H9 (cell line): ENCODE results near the gene SDK1. TPM values are rescaled to one million over a fixed set of nuclear protein-coding genes. Genes with fewer than 3 reads are reported as not detected.

Experiments
- DNase-seq: peaks from one replicate; pipeline ENCODE4 v3.0.0-alpha.2; 2017
- H2AFZ ChIP-seq: one replicate; pipeline ENCODE4 v1.6.1; 2013; ENCODE audit warnings: mild to moderate bottlenecking, low read length, control low read depth, moderate library complexity
- H2AK5ac ChIP-seq: 2 replicates; pipeline ENCODE4 v1.6.1; 2013; ENCODE audit warnings: low read length, control low read depth, mixed read lengths; ENCODE audit not compliant: insufficient read length
- H2BK120ac ChIP-seq: one replicate; pipeline ENCODE4 v1.6.1; 2013; ENCODE audit warnings: low read depth, mild to moderate bottlenecking, low read length, control low read depth, inconsistent platforms; ENCODE audit not compliant: poor library complexity, severe bottlenecking
- H2BK12ac ChIP-seq: 2 replicates; pipeline ENCODE4 v1.6.1; 2013; ENCODE audit warnings: low read length, control low read depth, mixed read lengths, low read depth; ENCODE audit not compliant: insufficient read length
- H2BK15ac ChIP-seq: 2 replicates; pipeline ENCODE4 v1.6.1; 2013; ENCODE audit warnings: low read depth, low read length, control low read depth
- H2BK20ac ChIP-seq: one replicate; pipeline ENCODE4 v1.6.1; 2013; ENCODE audit warnings: low read depth, mild to moderate bottlenecking, low read length, control low read depth, inconsistent platforms; ENCODE audit not compliant: poor library complexity, severe bottlenecking
- H2BK5ac ChIP-seq: 2 replicates; pipeline ENCODE4 v1.6.1; 2013; ENCODE audit warnings: low read length, control low read depth, mixed read lengths; ENCODE audit not compliant: insufficient read length
- H3K14ac ChIP-seq: 2 replicates; pipeline ENCODE4 v1.6.1; 2013; ENCODE audit warnings: low read length, control low read depth; ENCODE audit not compliant: insufficient read depth
- H3K18ac ChIP-seq: 2 replicates; pipeline ENCODE4 v1.6.1; 2013; ENCODE audit warnings: low read depth, mild to moderate bottlenecking, mixed read lengths, low read length, control low read depth; ENCODE audit not compliant: insufficient read length
- H3K23ac ChIP-seq: 2 replicates; pipeline ENCODE4 v1.6.1; 2013; ENCODE audit warnings: low read length, control low read depth, mixed read lengths, low read depth; ENCODE audit not compliant: insufficient read length
- H3K23me2 ChIP-seq: 2 replicates; pipeline ENCODE4 v1.6.1; 2013; ENCODE audit warnings: low read depth, mild to moderate bottlenecking, mixed read lengths, low read length, control low read depth; ENCODE audit not compliant: insufficient read length, poor library complexity, severe bottlenecking
- H3K27ac ChIP-seq: 2 replicates; pipeline ENCODE4 v1.5.1; 2013; ENCODE audit warnings: low read length, control low read depth, mixed read lengths, low read depth; ENCODE audit not compliant: insufficient read length
- H3K27me3 ChIP-seq: 2 replicates; pipeline ENCODE4 v1.6.1; 2013; ENCODE audit warnings: low read length, control low read depth, inconsistent platforms; ENCODE audit not compliant: insufficient read depth
- H3K4ac ChIP-seq: 2 replicates; pipeline ENCODE4 v1.6.1; 2013; ENCODE audit warnings: low read depth, mild to moderate bottlenecking, control low read depth, inconsistent platforms, low read length, moderate library complexity
- H3K4me1 ChIP-seq: 2 replicates; pipeline ENCODE4 v1.6.1; 2013; ENCODE audit warnings: low read length, control low read depth, inconsistent platforms; ENCODE audit not compliant: insufficient read depth
- H3K4me2 ChIP-seq: 2 replicates; pipeline ENCODE4 v1.6.1; 2013; ENCODE audit warnings: low read length, control low read depth, mixed read lengths; ENCODE audit not compliant: insufficient read length, insufficient read depth
- H3K56ac ChIP-seq: 2 replicates; pipeline ENCODE4 v1.6.1; 2013; ENCODE audit warnings: low read depth, mild to moderate bottlenecking, mixed read lengths, low read length, control low read depth; ENCODE audit not compliant: insufficient read length
- H3K79me1 ChIP-seq: 2 replicates; pipeline ENCODE4 v1.6.1; 2013; ENCODE audit warnings: low read depth, mild to moderate bottlenecking, moderate library complexity, low read length, control low read depth, inconsistent platforms; ENCODE audit not compliant: insufficient read depth, poor library complexity, severe bottlenecking
- H3K79me2 ChIP-seq: 2 replicates; pipeline ENCODE4 v1.6.1; 2013; ENCODE audit warnings: low read length, control low read depth, inconsistent platforms; ENCODE audit not compliant: insufficient read depth
- H3K9ac ChIP-seq: 2 replicates; pipeline ENCODE4 v1.6.1; 2013; ENCODE audit warnings: low read length, control low read depth, mixed read lengths; ENCODE audit not compliant: insufficient read length; ENCODE audit errors: extremely low read depth
- H3K9me3 ChIP-seq: one replicate; pipeline ENCODE4 v1.6.1; 2013; ENCODE audit warnings: low read depth, low read length, inconsistent platforms; ENCODE audit not compliant: control insufficient read depth
- H3T11ph ChIP-seq: one replicate; pipeline ENCODE4 v1.6.1; 2013; ENCODE audit warnings: mild to moderate bottlenecking, low read length, control low read depth, inconsistent platforms
- H4K20me1 ChIP-seq: one replicate; pipeline ENCODE4 v1.6.1; 2013; ENCODE audit not compliant: control insufficient read depth, insufficient read length, insufficient read depth
- H4K5ac ChIP-seq: 2 replicates; pipeline ENCODE4 v1.6.1; 2013; ENCODE audit warnings: low read depth, mild to moderate bottlenecking, mixed read lengths, low read length, control low read depth; ENCODE audit not compliant: insufficient read length
- H4K8ac ChIP-seq: replicated peaks from 2 replicates; pipeline ENCODE4 v1.6.1; 2013; ENCODE audit warnings: low read length, control low read depth, mixed read lengths, low read depth; ENCODE audit not compliant: insufficient read length
- H4K91ac ChIP-seq: 2 replicates; pipeline ENCODE4 v1.6.1; 2013; ENCODE audit warnings: low read depth, mild to moderate bottlenecking, moderate library complexity, mixed read lengths, low read length, control low read depth; ENCODE audit not compliant: insufficient read length
- H3K27ac Mint-ChIP-seq, 3 experiments: 2 replicates in 2 of 3; 3 replicates in 1 of 3; pipeline ENCODE4 v1.8.0; 2020 to 2021; ENCODE audit warnings: mixed read lengths in 3 of 3, mild to moderate bottlenecking in 1 of 3, moderate library complexity in 1 of 3
- H3K27me3 Mint-ChIP-seq: 2 replicates; pipeline ENCODE4 v1.8.0; 2021; ENCODE audit warnings: low read depth, mild to moderate bottlenecking, moderate library complexity, mixed read lengths
- H3K36me3 Mint-ChIP-seq, 3 experiments: 2 replicates in 2 of 3; 3 replicates in 1 of 3; pipeline ENCODE4 v1.8.0; 2020 to 2021; ENCODE audit warnings: low read depth in 3 of 3, mixed read lengths in 3 of 3; ENCODE audit not compliant: insufficient read depth in 1 of 3
- H3K4me1 Mint-ChIP-seq, 2 experiments: 2 replicates each; pipeline ENCODE4 v1.8.0; 2020; ENCODE audit warnings: mixed read lengths in 2 of 2
- H3K4me3 Mint-ChIP-seq, 2 experiments: 2 replicates in 1 of 2; 3 replicates in 1 of 2; pipeline ENCODE4 v1.8.0; 2020 to 2021; ENCODE audit warnings: mild to moderate bottlenecking in 2 of 2, mixed read lengths in 2 of 2, moderate library complexity in 1 of 2
- H3K9me3 Mint-ChIP-seq, 2 experiments: 2 replicates in 1 of 2; 3 replicates in 1 of 2; pipeline ENCODE4 v1.8.0; 2020; ENCODE audit warnings: mild to moderate bottlenecking in 2 of 2, mixed read lengths in 2 of 2, moderate library complexity in 1 of 2
- WGBS: extraction: QIAGEN DNeasy Blood & Tissue Kit; methylation state at CpG from one replicate; pipeline ENCODE4 v1.1.7; 2013; ENCODE audit warnings: missing lambda C conversion rate, low lambda C conversion rate, mixed read lengths; ENCODE audit not compliant: insufficient read length; ENCODE audit errors: extremely low coverage; 5-methylcytosine and 5-hydroxymethylcytosine counted together
- total RNA-seq: library from RNA; stranded (reverse); gene quantifications from 2 replicates; pipeline ENCODE4 v1.2.1, GENCODE V29; 2021
- TF ChIP-seq, protein P1 (sequence below): fragments of 200-600 bp; sonication (generic); conservative IDR thresholded peaks from 3 replicates; pipeline ENCODE4 v1.8.0; 2021; ENCODE audit warnings: antibody characterized with exemption, mild to moderate bottlenecking

The SDK1 gene
- total RNA-seq, 1 experiment from 2014 or later, result 8.7 TPM

DNA sequence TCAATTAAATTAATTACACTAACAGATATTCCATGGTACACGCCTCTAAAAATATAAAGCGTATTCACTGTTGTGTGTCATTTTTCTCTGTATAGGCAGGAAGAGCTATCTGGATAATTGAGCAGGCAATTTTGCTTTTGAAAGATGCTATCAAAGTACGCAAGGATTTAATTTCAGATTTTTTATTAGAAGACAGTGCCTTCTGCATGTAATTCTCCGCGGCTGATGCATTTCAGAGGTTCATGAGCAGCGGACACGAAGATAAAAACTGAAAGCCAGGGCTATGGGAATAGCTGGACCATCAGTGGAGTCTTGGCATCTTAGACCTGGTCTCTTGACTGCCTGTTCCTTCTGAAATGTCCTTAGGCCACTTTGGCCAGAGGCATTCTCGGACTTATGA lies 35.7 kb upstream of the SDK1 start:
- DNase-seq, result no peak
- Histone ChIP-seq H2BK12ac (no peak overlapping the region), H4K91ac (no peak overlapping the region), H2BK15ac (no peak overlapping the region), H3K14ac (no peak overlapping the region), H2BK20ac (no peak overlapping the region), H3K23me2 (no peaks in the 10 kb centered on the region), H2AK5ac (no peak overlapping the region), H3K4me1 (peaks cover 2% of the 10 kb centered on the region; the same call in 1 of the 2 replicates), H2BK5ac (no peak overlapping the region), H3K56ac (no peak overlapping the region), H2AFZ (no peak overlapping the region), H4K8ac (no peak overlapping the region), H3T11ph (no peak overlapping the region), H3K9me3 (no peaks in the 10 kb centered on the region), H4K20me1 (no peaks in the 10 kb centered on the region), H3K18ac (no peak overlapping the region), H4K5ac (no peak overlapping the region), H3K79me1 (no peaks in the 10 kb centered on the region), H2BK120ac (no peak overlapping the region), H3K23ac (no peak overlapping the region), H3K4me2 (no peak overlapping the region), H3K79me2 (no peaks in the 10 kb centered on the region), H3K27ac (no peak overlapping the region), H3K4ac (no peak overlapping the region), H3K27me3 (no peaks in the 10 kb centered on the region), H3K9ac (no peak overlapping the region)
- TF ChIP-seq, protein P1, sequence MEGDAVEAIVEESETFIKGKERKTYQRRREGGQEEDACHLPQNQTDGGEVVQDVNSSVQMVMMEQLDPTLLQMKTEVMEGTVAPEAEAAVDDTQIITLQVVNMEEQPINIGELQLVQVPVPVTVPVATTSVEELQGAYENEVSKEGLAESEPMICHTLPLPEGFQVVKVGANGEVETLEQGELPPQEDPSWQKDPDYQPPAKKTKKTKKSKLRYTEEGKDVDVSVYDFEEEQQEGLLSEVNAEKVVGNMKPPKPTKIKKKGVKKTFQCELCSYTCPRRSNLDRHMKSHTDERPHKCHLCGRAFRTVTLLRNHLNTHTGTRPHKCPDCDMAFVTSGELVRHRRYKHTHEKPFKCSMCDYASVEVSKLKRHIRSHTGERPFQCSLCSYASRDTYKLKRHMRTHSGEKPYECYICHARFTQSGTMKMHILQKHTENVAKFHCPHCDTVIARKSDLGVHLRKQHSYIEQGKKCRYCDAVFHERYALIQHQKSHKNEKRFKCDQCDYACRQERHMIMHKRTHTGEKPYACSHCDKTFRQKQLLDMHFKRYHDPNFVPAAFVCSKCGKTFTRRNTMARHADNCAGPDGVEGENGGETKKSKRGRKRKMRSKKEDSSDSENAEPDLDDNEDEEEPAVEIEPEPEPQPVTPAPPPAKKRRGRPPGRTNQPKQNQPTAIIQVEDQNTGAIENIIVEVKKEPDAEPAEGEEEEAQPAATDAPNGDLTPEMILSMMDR, result no peak
- H3K36me3 Mint-ChIP-seq, result no peaks in the 10 kb centered on the region; a peak in 1 of 7 replicates
- H3K27ac Mint-ChIP-seq, result no peak overlapping the region
- no CpG with 5 or more reads among the region's 8 CpGs for WGBS
- no peaks in the 10 kb centered on the region for H3K27me3 Mint-ChIP-seq
- H3K9me3 Mint-ChIP-seq, result no peaks in the 10 kb centered on the region
- H3K4me3 Mint-ChIP-seq, result no peak overlapping the region
- peaks cover 34 to 42% of the 10 kb centered on the region in 2 experiments for H3K4me1 Mint-ChIP-seq
